ENCODE measurements around the gene SLC6A18. TPM values are rescaled to one million over a fixed set of nuclear protein-coding genes. Genes with fewer than 3 reads are reported as not detected.

The SLC6A18 gene
- total RNA-seq, 1 experiment from 2014 or later, result not detected

DNA sequence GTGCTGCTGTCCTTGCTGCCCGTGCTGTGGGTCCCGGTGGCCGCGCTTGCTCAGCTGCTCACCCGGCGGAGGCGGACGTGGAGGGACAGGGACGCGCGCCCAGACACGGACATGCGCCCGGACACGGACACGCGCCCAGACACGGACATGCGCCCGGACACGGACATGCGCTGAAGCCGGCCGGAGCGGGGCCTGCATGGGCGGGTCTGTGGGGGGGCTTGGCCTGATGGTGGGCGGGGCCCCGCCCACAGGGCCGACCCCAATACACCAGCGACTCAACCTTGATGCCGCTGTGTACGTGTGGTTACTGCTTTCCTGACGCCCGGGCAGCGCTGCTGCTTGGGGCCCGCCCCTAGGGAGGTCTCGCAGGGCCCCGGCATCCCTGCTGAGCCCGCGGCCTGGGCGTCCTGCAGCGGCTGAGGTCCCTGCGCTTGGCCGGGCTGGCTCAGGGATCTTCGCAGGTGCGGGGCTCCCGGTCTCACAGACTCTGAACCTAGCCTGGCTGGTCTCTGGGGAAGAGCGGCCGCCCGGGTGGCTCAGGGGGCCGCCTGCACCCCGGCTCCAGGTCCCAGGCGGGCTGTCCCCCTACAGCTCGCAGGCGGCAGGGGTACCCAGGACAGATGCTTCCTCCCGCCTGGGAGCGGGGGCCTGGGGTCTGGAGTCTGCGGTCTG is 20.9 kb downstream of the SLC6A18 start:
- no peaks in the 10 kb centered on the region for H3K4me1 ChIP-seq (ENCODE audit: control insufficient read depth, insufficient read depth, low read length)
- TF ChIP-seq, protein P1, sequence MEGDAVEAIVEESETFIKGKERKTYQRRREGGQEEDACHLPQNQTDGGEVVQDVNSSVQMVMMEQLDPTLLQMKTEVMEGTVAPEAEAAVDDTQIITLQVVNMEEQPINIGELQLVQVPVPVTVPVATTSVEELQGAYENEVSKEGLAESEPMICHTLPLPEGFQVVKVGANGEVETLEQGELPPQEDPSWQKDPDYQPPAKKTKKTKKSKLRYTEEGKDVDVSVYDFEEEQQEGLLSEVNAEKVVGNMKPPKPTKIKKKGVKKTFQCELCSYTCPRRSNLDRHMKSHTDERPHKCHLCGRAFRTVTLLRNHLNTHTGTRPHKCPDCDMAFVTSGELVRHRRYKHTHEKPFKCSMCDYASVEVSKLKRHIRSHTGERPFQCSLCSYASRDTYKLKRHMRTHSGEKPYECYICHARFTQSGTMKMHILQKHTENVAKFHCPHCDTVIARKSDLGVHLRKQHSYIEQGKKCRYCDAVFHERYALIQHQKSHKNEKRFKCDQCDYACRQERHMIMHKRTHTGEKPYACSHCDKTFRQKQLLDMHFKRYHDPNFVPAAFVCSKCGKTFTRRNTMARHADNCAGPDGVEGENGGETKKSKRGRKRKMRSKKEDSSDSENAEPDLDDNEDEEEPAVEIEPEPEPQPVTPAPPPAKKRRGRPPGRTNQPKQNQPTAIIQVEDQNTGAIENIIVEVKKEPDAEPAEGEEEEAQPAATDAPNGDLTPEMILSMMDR (IDR thresholded peaks at IDR 0.05), result no peak
- TF ChIP-seq, protein P2, sequence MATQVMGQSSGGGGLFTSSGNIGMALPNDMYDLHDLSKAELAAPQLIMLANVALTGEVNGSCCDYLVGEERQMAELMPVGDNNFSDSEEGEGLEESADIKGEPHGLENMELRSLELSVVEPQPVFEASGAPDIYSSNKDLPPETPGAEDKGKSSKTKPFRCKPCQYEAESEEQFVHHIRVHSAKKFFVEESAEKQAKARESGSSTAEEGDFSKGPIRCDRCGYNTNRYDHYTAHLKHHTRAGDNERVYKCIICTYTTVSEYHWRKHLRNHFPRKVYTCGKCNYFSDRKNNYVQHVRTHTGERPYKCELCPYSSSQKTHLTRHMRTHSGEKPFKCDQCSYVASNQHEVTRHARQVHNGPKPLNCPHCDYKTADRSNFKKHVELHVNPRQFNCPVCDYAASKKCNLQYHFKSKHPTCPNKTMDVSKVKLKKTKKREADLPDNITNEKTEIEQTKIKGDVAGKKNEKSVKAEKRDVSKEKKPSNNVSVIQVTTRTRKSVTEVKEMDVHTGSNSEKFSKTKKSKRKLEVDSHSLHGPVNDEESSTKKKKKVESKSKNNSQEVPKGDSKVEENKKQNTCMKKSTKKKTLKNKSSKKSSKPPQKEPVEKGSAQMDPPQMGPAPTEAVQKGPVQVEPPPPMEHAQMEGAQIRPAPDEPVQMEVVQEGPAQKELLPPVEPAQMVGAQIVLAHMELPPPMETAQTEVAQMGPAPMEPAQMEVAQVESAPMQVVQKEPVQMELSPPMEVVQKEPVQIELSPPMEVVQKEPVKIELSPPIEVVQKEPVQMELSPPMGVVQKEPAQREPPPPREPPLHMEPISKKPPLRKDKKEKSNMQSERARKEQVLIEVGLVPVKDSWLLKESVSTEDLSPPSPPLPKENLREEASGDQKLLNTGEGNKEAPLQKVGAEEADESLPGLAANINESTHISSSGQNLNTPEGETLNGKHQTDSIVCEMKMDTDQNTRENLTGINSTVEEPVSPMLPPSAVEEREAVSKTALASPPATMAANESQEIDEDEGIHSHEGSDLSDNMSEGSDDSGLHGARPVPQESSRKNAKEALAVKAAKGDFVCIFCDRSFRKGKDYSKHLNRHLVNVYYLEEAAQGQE (IDR thresholded peaks at IDR 0.05; ENCODE audit: insufficient read depth in 1 of 2, low read depth in 2 of 2, low read length in 1 of 2), result no peak
- TF ChIP-seq TCF7L2 (IDR thresholded peaks at IDR 0.05; ENCODE audit: low read depth, low read length) (no peak), SIN3A (IDR thresholded peaks at IDR 0.05; ENCODE audit: borderline replicate concordance, insufficient read depth, low read depth, low read length) (no peak), POLR2AphosphoS5 (IDR thresholded peaks at IDR 0.05; ENCODE audit: low read depth, low read length) (no peak)
- no peaks in the 10 kb centered on the region; the same call in 1 of the 2 replicates for H3K27me3 ChIP-seq (ENCODE audit: control insufficient read depth, insufficient read depth, low read length)
- no peak for ATAC-seq
- no TSS peak for BruUV-seq (replicated peaks)
- H3K4me3 ChIP-seq (ENCODE audit: low read depth in 2 of 2, low read length in 2 of 2), result no peak overlapping the region
- in situ Hi-C loops (cut with HindIII; ENCODE audit: low pct_unique_long_range_greater_than_20kb, low sequenced_read_pairs) (no loop called here), intact Hi-C loops (cut with micrococcal nuclease; ENCODE audit: unreplicated experiment) (loop anchor here (10.0 kb wide), 1 partner anchor 81 kb away; no protein-coding TSS in a partner anchor)
- H3K9me3 ChIP-seq (ENCODE audit: control insufficient read depth, insufficient read depth, low read depth, low read length), result no peaks in the 10 kb centered on the region
- ChIA-PET POLR2A (no interaction called here), CTCF (interaction anchor here (0.6 to 1.0 kb wide), 2 partner anchors 17 to 45 kb away, joined by 3 read pairs; partner anchors contain the start of gene SLC6A19)
- DNase-seq (ENCODE audit: low read depth, low spot score), result no peak
- H3K27ac ChIP-seq (ENCODE audit: low read length), result no peak overlapping the region
- H3K36me3 ChIP-seq (ENCODE audit: control insufficient read depth, insufficient read depth, low read length), result no peaks in the 10 kb centered on the region

DNA sequence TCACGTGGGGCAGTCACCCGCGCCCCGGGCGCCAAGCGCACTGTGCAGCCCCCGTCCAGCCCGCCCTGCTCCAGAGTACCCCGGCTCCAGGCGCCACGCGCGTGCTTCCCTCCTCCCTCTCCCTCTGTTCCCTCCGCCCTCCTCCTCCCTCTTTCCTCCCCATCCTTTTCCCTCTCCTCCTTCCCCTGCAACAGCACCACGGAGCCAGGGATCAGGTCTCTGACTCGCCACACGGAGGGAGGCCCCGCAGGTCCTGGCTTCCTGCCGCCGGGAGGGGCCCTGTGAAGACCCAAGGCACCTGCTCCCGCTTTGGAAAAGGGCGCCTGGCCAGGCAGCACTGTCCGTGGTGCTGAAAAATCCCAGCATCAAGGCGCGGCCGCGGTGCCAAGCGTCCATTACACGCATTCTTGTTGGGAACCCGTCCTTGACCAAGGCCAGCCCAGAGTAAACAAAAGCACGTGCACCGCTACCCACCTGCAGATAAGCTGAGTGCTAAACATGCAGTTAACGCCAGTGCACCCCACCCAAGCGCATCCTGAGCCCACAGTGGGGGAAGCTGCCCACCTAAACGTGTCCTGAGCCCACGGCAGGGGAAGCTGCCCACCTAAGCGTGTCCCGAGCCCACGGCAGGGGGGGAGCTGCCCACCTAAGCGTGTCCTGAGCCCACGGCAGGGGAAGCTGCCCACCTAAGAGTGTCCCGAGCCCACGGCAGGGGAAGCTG is 21.7 kb downstream of the SLC6A18 start:
- POLR2A ChIA-PET, result no interaction called here
- ATAC-seq (no peak), DNase-seq (ENCODE audit: low read depth, low spot score) (no peak)
- CTCF ChIA-PET, result no interaction called here
- H3K4me3 ChIP-seq (ENCODE audit: low read depth in 2 of 2, low read length in 2 of 2), result no peak overlapping the region
- no peaks in the 10 kb centered on the region for H3K9me3 ChIP-seq (ENCODE audit: control insufficient read depth, insufficient read depth, low read depth, low read length)
- H3K36me3 ChIP-seq (ENCODE audit: control insufficient read depth, insufficient read depth, low read length), result no peaks in the 10 kb centered on the region
- H3K27ac ChIP-seq (ENCODE audit: low read length), result no peak overlapping the region
- no TSS peak for BruUV-seq (replicated peaks)
- TF ChIP-seq POLR2AphosphoS5 (IDR thresholded peaks at IDR 0.05; ENCODE audit: low read depth, low read length), result no peak
- TF ChIP-seq, protein P2 (IDR thresholded peaks at IDR 0.05; ENCODE audit: insufficient read depth in 1 of 2, low read depth in 2 of 2, low read length in 1 of 2), result peak; percentile 99
- TF ChIP-seq, protein P1 (IDR thresholded peaks at IDR 0.05), result no peak
- intact Hi-C loops (cut with micrococcal nuclease; ENCODE audit: unreplicated experiment) (loop anchor here (10.0 kb wide), 1 partner anchor 82 kb away; no protein-coding TSS in a partner anchor), in situ Hi-C loops (cut with HindIII; ENCODE audit: low pct_unique_long_range_greater_than_20kb, low sequenced_read_pairs) (no loop called here)
- no peaks in the 10 kb centered on the region; the same call in 1 of the 2 replicates for H3K27me3 ChIP-seq (ENCODE audit: control insufficient read depth, insufficient read depth, low read length)
- H3K4me1 ChIP-seq (ENCODE audit: control insufficient read depth, insufficient read depth, low read length), result no peaks in the 10 kb centered on the region

Data from Panc1 (cell line).